NCI-H82 treated with DMSO at 0.1 percent for 48 hours (cell line): ENCODE results near the gene CHIA.

Source experiments
- DNase-seq: peaks from one replicate; lab custom pipeline; 2025; ENCODE audit not compliant: unreplicated experiment; lab: John Stamatoyannopoulos, UW

CHIA gene

DNA sequence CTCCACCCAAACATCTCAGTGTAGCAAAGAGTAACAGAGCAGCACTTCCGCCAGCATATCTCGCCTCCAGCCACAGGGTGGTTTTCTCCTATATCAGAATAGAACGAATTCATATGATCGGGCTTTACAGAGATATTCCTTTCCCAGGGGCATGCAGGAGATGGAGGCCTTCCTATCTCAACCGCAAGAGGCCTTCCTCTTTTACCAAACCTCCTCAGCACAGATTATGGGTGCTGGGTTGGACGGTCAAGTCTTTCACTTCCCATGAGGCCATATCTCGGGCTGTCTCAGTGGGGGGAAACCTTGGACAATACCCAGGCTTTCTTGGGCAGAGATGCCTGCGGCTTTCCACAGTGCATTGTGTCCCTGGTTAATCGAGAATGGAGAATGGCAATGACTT lies 71.1 kb downstream of the CHIA start:
- DNase-seq: no peak

DNA sequence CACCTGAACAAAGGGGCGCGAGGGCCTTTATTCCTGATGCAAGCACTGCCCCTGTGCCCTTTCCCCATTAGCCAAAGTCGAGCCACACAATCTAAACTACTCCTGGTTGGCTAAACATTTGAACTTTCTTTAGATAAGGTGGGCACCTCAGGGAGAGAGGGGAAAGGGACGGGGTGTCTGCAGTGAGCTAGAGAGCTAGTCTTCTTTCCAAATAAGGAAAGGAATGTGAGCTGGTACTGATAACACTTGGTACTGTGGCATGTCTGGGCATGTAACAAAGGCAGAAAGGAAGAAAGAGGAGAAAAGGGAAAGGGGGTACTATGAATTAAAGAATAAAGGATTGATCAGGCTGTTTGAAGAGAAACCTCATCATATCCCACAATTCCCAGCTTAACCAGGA lies 74.0 kb downstream of the CHIA start:
- DNase-seq: no peak

DNA sequence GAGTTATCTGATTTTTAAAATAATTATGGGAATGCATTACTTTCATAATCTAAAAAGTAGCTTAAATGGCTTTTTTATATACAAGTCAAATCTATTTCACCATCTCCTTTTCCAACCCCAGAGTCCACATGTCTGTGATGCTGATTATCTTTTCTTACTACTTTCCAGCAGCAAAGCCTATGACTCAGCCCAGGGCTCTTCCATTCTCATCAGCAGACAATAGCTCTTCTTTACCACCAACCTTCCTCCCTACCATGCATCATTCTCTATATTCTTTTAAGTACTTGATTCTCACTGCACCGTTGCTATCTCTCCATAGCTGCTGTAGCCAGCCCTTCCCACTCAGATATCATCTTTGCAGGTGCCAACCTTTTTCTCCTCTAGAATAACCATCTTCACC lies 75.6 kb downstream of the CHIA start:
- no peak for DNase-seq

DNA sequence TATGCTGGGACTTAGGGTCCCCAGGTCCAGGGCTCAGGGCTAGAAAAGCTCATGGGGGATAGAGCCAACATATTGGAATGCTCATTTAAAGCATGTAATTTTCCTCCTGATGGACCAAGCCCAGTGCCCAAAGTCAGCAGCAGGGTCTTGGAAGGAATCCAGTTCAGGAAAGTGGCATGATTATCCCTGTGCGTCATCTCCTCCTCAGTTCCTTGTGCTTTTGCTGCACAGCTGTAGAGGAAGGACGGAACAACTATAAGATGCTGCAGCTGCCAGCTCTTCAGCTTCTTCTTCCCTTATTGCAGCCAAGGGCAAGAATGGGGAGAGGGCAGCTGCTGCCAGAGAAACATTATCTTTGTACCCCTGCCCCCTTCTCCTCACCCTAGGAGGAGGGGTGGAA lies 78.5 kb downstream of the CHIA start:
- no peak for DNase-seq

DNA sequence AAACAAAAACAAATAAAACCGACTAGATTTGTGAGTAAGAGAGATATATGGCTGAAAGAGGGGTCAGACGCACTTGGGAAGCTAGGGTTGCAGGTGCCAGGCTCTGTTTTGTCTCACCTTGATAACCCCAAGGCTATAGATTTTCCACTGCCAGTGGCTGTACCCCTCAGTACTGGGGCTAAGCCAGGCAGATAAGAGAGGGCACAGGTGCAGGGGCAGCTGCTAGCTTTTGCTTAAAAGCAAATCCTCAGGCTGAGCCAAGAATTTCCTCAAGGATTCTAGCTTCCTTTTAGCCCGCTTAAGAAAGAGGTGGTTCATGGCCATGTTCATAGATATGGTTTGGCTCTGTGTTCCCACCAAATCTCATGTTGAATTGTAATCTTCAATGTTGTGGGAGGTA lies 79.0 kb downstream of the CHIA start:
- DNase-seq: no peak
